Activated T-cell treated with anti-CD3 and anti-CD28 coated beads for 24 hours (primary cell): ENCODE results near the gene CTPS2.

Experiments used
- DNase-seq: peaks from one replicate; pipeline ENCODE4 v3.0.0-alpha.2; 2020; ENCODE audit warnings: low read depth

CTPS2 gene

GRCh38 chrX:16714504-16714903 is 2.0 kb upstream of the CTPS2 start:
- no peak for DNase-seq

GRCh38 chrX:16711893-16712547 is 449 bp downstream of the CTPS2 start:
- no peak for DNase-seq

GRCh38 chrX:16711219-16711811 is 1.2 kb downstream of the CTPS2 start:
- no peak for DNase-seq

GRCh38 chrX:16708016-16708415 is 4.5 kb downstream of the CTPS2 start:
- DNase-seq = no peak

GRCh38 chrX:16705370-16705769 is 7.1 kb downstream of the CTPS2 start:
- DNase-seq = no peak

- no peak for DNase-seq
Observed at GRCh38 chrX:16702700-16703599, 9.5 kb downstream of the CTPS2 start.

GRCh38 chrX:16700734-16701133 is 11.7 kb downstream of the CTPS2 start:
- no peak for DNase-seq

GRCh38 chrX:16699389-16699788 is 13.1 kb downstream of the CTPS2 start:
- DNase-seq = no peak

GRCh38 chrX:16696956-16697355 is 15.5 kb downstream of the CTPS2 start:
- DNase-seq = no peak

- DNase-seq = peak; percentile 35
Observed at GRCh38 chrX:16695079-16695676, 17.3 kb downstream of the CTPS2 start.

- DNase-seq = no peak
Observed at GRCh38 chrX:16687514-16687913, 25.0 kb downstream of the CTPS2 start.

- DNase-seq = no peak
Observed at GRCh38 chrX:16683007-16683664, 29.3 kb downstream of the CTPS2 start.

- DNase-seq = no peak
Observed at GRCh38 chrX:16678689-16679088, 33.8 kb downstream of the CTPS2 start.

GRCh38 chrX:16671005-16671404 is 41.5 kb downstream of the CTPS2 start:
- DNase-seq = no peak

GRCh38 chrX:16666541-16666940 is 45.9 kb downstream of the CTPS2 start:
- no peak for DNase-seq

- no peak for DNase-seq
Observed at GRCh38 chrX:16665089-16665488, 47.4 kb downstream of the CTPS2 start.

- DNase-seq = no peak
Observed at GRCh38 chrX:16664626-16665025, 47.8 kb downstream of the CTPS2 start.

- no peak for DNase-seq
Observed at GRCh38 chrX:16664074-16664473, 48.4 kb downstream of the CTPS2 start.

- DNase-seq = no peak
Observed at GRCh38 chrX:16662402-16662801, 50.1 kb downstream of the CTPS2 start.

GRCh38 chrX:16661495-16661894 is 51.0 kb downstream of the CTPS2 start:
- DNase-seq = no peak

GRCh38 chrX:16659321-16659720 is 53.1 kb downstream of the CTPS2 start:
- no peak for DNase-seq

- no peak for DNase-seq
Observed at GRCh38 chrX:16658284-16658683, 54.2 kb downstream of the CTPS2 start.
